GM21423 (cell line): Measurements from ENCODE around the gene CEMIP2.
A peak's percentile ranks its signal among the peaks of the same experiment; 100 is the strongest.

Experiments used
- ATAC-seq: cut with Tn5 transposase; IDR thresholded peaks from one replicate; pipeline ENCODE4 v1.9.1; 2021; ENCODE audit warnings: mild to moderate bottlenecking, moderate library complexity; ENCODE audit not compliant: unreplicated experiment

The CEMIP2 gene

DNA sequence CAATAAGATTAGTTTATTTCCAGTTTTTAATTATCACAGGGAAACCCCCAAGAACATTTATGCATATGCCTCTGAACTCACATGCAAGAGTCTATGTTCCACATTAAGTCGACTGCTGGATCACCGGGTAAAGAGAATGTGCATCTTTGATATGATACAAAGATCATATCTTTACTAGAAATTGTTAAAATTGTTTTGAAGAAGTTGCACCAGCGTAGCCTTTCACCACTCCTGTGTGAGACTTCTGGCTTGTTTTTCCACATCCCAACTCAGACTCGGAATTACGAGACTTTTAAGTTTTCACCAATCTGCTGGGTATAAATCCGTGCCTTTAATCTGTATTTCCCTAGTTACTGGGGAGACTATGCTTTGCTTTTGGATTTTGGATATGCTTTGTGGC is 113.2 kb downstream of the CEMIP2 start:
- no peak for ATAC-seq

GRCh38 chr9:71652480-71652879 is 115.8 kb downstream of the CEMIP2 start:
- no peak for ATAC-seq

- no peak for ATAC-seq
Measured at GRCh38 chr9:71648453-71648852, 119.9 kb downstream of the CEMIP2 start.

- ATAC-seq: peak; percentile 80
Measured at GRCh38 chr9:71647094-71647591, 121.2 kb downstream of the CEMIP2 start.

DNA sequence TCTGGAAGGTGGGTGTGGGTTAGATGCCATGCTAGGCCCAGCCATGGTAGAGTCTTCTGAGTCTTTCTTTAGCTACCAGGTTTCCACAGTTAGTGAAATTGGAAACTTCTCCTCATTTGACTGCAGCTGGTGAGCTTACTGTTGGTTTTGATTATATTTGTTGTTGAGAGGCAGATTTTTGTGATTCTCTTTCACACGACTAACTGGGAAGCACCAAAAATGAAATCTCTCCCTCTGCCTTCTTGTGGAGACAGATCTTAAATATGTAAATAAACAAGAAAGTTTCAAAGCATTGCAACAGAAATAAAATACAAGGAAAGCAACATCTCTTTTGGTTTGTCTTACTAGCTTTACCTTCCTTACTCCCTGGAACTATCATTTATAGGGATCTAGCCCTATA is 122.2 kb downstream of the CEMIP2 start:
- ATAC-seq: no peak

GRCh38 chr9:71644819-71645362 is 123.4 kb downstream of the CEMIP2 start:
- no peak for ATAC-seq

DNA sequence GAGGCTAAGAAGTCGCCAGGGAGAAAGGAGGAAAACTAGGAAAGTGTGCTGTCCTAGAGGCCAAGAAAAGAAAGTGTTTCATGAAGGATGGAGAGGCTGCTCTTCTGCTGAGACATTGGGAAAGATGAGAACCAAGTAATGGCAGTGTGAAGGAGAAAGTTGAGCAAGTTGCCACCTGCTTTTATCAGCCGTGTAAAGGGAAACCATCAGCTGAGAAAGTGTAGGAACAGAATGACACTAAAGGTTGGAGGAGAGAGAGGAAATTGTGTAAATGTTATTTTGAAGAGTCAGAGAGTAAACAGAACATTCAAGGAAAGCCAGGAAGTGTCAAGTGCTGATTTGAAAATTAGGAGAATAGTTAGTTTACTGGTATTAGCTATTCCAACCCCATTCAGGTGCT is 125.0 kb downstream of the CEMIP2 start:
- no peak for ATAC-seq

DNA sequence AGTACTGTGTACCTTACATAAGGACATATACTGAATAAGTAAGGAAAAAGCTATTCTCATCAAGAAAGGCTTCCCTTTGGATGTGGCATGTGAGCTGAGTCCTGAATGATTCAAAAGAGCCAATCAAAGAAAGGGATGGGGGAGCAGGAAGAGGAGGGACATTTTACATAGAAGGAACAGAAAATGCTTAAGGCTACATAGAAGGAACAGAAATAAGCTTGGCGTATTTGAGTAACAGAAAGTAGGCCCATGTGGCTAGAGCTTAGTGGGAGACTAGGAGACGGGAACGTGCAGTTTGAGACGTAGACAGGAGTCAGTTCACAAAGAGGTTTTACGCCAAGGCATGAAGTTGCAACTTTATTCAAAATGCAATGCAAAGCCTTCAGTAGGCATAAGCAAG is 126.3 kb downstream of the CEMIP2 start:
- no peak for ATAC-seq

DNA sequence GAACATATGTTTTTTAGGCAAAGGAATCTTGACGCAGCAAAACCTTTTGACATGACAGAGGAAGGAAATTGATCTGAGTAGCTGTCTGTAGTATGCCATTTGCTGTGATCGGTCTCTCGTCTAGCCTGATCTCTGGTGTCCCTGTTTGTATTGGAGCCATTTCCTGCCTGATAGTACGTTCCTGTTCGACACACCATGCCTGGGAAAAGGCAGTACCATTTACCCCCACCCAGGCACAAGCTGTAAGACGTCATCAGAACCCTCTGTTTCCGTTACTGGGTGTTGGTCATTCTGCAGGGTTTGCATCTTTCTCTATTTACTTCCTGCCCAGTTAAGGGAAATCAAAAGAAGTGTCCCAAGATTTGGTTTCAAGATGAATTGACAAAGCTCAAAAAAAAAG is 129.7 kb downstream of the CEMIP2 start:
- no peak for ATAC-seq

DNA sequence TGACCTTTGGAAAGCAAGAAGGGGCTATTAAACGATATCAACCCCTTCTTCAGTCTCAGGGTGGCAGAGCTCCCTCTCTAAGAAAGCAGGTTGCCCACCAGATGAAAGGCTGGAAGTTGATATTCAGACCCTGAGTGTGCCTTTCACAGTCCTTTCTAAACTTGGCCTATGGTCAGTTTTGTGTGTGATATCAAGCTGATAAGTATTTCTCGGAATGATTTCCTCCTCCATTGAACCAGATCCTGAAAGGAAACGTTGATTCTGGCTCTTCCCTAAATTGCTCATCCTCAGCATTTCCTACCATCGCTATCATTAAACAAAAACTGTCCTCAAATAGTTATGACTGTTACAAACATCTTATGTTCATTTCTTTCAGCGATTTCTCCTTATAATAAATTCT is 130.4 kb downstream of the CEMIP2 start:
- no peak for ATAC-seq

DNA sequence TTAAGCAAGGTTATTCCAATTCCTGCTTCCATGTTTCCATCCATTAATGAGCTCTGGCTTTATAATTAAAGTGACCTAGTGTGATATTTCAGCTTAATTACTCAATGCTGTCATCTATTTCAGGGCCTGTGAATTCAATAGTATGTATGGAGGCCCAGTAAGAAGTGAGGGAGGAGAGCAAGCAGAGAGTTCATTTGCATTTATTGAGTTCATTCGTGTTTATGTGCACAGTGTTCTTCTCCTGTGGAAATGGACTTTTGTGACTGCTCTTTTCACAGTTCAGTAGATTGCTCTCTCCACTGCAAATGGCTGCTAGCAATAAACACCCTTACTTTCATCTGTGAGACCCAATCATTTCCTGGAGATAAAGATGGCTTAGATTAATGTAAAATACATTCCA is 130.9 kb downstream of the CEMIP2 start:
- no peak for ATAC-seq

DNA sequence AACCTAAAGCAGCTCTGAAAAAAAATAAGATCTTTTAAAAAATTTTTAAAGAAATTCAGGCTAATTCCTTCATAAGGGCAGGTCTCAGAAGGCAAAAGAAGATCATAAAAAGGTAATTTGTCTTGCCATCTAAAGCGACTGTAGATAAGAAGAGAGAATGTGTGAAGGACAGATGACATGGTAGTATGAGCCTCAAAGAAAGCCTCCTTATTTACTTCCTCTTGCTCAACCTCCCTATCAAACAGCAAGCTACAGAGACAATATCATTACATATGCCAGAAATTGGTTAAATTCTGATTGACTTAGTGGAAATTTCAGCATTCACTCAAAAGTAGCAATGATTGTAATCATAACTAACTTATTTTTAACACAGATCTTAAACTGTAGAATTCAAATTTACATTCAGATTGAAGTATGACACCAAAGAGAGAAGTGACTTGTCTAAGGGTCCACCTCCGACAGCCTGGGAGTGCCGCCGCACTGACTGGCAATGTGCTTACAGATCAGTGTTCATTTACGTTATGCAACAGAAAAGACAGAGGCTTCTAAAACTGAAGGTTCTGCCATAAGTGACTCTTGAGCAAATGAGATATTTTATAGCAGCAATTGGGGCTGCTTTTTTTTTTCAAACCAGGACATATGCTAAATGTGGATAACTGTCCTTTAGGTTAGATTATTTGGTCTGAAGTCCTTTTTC is 132.0 kb downstream of the CEMIP2 start:
- no peak for ATAC-seq

- ATAC-seq: no peak
Measured at GRCh38 chr9:71634752-71635151, 133.6 kb downstream of the CEMIP2 start.
